ENCODE results near the gene DNAJC6. TPM values are rescaled to one million over a fixed set of nuclear protein-coding genes. Genes with fewer than 3 reads are reported as not detected.
"Not testable (repeated sequence)": the region's sequence is repeated elsewhere in the genome, so short reads cannot be mapped to it uniquely, and the experiment has no call there.

DNAJC6 gene
- polyA plus RNA-seq, 1 experiment: 0.09 TPM

- no peak overlapping the region for H3K4me3 ChIP-seq (ENCODE audit: low read depth, low read length)
- peaks cover 7% of the 10 kb centered on the region for H3K27me3 ChIP-seq (ENCODE audit: control insufficient read depth, insufficient read depth, low read length)
- POLR2A ChIA-PET: no interaction called here
- no peak overlapping the region for H3K27ac ChIP-seq (ENCODE audit: low read depth, low read length)
- DNase-seq (ENCODE audit: low read depth, low spot score): no peak
- CTCF ChIA-PET: no interaction called here
- TF ChIP-seq, protein P1, sequence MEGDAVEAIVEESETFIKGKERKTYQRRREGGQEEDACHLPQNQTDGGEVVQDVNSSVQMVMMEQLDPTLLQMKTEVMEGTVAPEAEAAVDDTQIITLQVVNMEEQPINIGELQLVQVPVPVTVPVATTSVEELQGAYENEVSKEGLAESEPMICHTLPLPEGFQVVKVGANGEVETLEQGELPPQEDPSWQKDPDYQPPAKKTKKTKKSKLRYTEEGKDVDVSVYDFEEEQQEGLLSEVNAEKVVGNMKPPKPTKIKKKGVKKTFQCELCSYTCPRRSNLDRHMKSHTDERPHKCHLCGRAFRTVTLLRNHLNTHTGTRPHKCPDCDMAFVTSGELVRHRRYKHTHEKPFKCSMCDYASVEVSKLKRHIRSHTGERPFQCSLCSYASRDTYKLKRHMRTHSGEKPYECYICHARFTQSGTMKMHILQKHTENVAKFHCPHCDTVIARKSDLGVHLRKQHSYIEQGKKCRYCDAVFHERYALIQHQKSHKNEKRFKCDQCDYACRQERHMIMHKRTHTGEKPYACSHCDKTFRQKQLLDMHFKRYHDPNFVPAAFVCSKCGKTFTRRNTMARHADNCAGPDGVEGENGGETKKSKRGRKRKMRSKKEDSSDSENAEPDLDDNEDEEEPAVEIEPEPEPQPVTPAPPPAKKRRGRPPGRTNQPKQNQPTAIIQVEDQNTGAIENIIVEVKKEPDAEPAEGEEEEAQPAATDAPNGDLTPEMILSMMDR (IDR thresholded peaks at IDR 0.05; ENCODE audit: low read depth, low read length): no peak
- no peaks in the 10 kb centered on the region for H3K9me3 ChIP-seq (ENCODE audit: control insufficient read depth, insufficient read depth, low read length)
Observed at GRCh38 chr1:65279070-65279779, 30.1 kb upstream of the DNAJC6 start.

DNA sequence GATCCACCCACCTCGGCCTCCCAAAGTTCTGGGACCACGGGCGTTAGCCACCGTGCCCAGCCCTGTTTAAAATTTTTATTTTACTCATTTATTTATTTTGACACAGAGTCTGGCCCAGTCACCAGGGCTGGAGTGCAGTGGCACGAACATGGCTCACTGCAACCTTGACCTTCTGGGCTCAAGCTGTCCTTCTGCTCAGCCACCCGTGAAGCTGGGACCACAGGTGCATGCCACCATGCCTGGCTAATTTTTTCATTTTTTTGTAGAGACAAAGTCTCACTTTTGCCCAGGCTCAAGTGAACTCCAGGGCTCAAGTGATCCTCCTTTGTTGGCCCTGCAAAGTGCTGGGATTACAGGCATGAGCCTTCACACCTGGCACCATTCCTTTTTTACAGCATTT lies 27.5 kb upstream of the DNAJC6 start:
- H3K27me3 ChIP-seq (ENCODE audit: control insufficient read depth, insufficient read depth, low read length): peaks cover 4% of the 10 kb centered on the region
- H3K9me3 ChIP-seq (ENCODE audit: control insufficient read depth, insufficient read depth, low read length): no peaks in the 10 kb centered on the region
- ChIA-PET POLR2A (no interaction called here), CTCF (no interaction called here)
- DNase-seq (ENCODE audit: low read depth, low spot score): no peak
- H3K27ac ChIP-seq (ENCODE audit: low read depth, low read length): no peak overlapping the region
- H3K4me3 ChIP-seq (ENCODE audit: low read depth, low read length): no peak overlapping the region
- TF ChIP-seq, protein P1 (IDR thresholded peaks at IDR 0.05; ENCODE audit: low read depth, low read length): no peak

- no peaks in the 10 kb centered on the region for H3K9me3 ChIP-seq (ENCODE audit: control insufficient read depth, insufficient read depth, low read length)
- H3K4me3 ChIP-seq (ENCODE audit: low read depth, low read length): no peak overlapping the region
- no peak overlapping the region for H3K27ac ChIP-seq (ENCODE audit: low read depth, low read length)
- POLR2A ChIA-PET: interaction anchor here (0.7 kb wide), 1 partner anchor 226 kb away, joined by 3 read pairs; no protein-coding TSS in a partner anchor
- TF ChIP-seq, protein P1 (IDR thresholded peaks at IDR 0.05; ENCODE audit: low read depth, low read length): no peak
- H3K27me3 ChIP-seq (ENCODE audit: control insufficient read depth, insufficient read depth, low read length): no peaks in the 10 kb centered on the region
- no peak for DNase-seq (ENCODE audit: low read depth, low spot score)
- CTCF ChIA-PET: no interaction called here
Observed at GRCh38 chr1:65284229-65284628, 25.1 kb upstream of the DNAJC6 start.

- no peak overlapping the region for H3K4me3 ChIP-seq (ENCODE audit: low read depth, low read length)
- ChIA-PET CTCF (no interaction called here), POLR2A (no interaction called here)
- DNase-seq (ENCODE audit: low read depth, low spot score): no peak
- H3K27ac ChIP-seq (ENCODE audit: low read depth, low read length): no peak overlapping the region
- H3K9me3 ChIP-seq (ENCODE audit: control insufficient read depth, insufficient read depth, low read length): no peaks in the 10 kb centered on the region
- TF ChIP-seq, protein P1 (IDR thresholded peaks at IDR 0.05; ENCODE audit: low read depth, low read length): no peak
- no peaks in the 10 kb centered on the region for H3K27me3 ChIP-seq (ENCODE audit: control insufficient read depth, insufficient read depth, low read length)
Observed at GRCh38 chr1:65289449-65289848, 19.9 kb upstream of the DNAJC6 start.

GRCh38 chr1:65291818-65292217 lies 17.5 kb upstream of the DNAJC6 start:
- H3K4me3 ChIP-seq (ENCODE audit: low read depth, low read length); H3K27me3 ChIP-seq (ENCODE audit: control insufficient read depth, insufficient read depth, low read length); POLR2A ChIA-PET; H3K27ac ChIP-seq (ENCODE audit: low read depth, low read length); DNase-seq (ENCODE audit: low read depth, low spot score); H3K9me3 ChIP-seq (ENCODE audit: control insufficient read depth, insufficient read depth, low read length); CTCF ChIA-PET: not testable (repeated sequence)

All from AG04450 (cell line).